ENCODE data around the gene C2orf15. TPM values are rescaled to one million over a fixed set of nuclear protein-coding genes. Genes with fewer than 3 reads are reported as not detected.

The C2orf15 gene
- not detected for polyA plus RNA-seq (2012; ENCODE audit: insufficient read depth, insufficient read length, low read depth)

- TF ChIP-seq CTCF (IDR thresholded peaks at IDR 0.05; ENCODE audit: low read depth, low read length) = no peak
- H3K4me1 ChIP-seq = no peaks in the 10 kb centered on the region
- no peaks in the 10 kb centered on the region for H3K36me3 ChIP-seq
- no peaks in the 10 kb centered on the region for H3K9me3 ChIP-seq
- peaks cover 12% of the 10 kb centered on the region for H3K27me3 ChIP-seq
- H3K4me3 ChIP-seq (ENCODE audit: low read depth, low read length) = peak within 1 kb of the TSS; percentile 69
- peak; percentile 86 for DNase-seq
These were observed at the start of gene C2orf15 for GRCh38 chr2:99141110-99142108. C2orf15 (plus strand) TSS chr2:99141707; CDS start chr2:99150559, 8,852 bp downstream.

GRCh38 chr2:99096728-99097127 lies 44.8 kb upstream of the C2orf15 start:
- H3K36me3 ChIP-seq = no peaks in the 10 kb centered on the region
- H3K9me3 ChIP-seq = no peaks in the 10 kb centered on the region
- H3K4me1 ChIP-seq = no peaks in the 10 kb centered on the region
- no peak for DNase-seq
- no peaks in the 10 kb centered on the region for H3K27me3 ChIP-seq
- TF ChIP-seq CTCF (IDR thresholded peaks at IDR 0.05; ENCODE audit: low read depth, low read length) = no peak
- H3K4me3 ChIP-seq (ENCODE audit: low read depth, low read length) = no peak overlapping the region

GRCh38 chr2:99101697-99102096 lies 39.8 kb upstream of the C2orf15 start:
- Histone ChIP-seq H3K4me3 (ENCODE audit: low read depth, low read length) (no peak overlapping the region), H3K9me3 (no peaks in the 10 kb centered on the region), H3K27me3 (no peaks in the 10 kb centered on the region), H3K4me1 (no peaks in the 10 kb centered on the region), H3K36me3 (no peaks in the 10 kb centered on the region)
- no peak for TF ChIP-seq CTCF (IDR thresholded peaks at IDR 0.05; ENCODE audit: low read depth, low read length)
- no peak for DNase-seq

GRCh38 chr2:99104006-99104405 lies 37.5 kb upstream of the C2orf15 start:
- no peak overlapping the region for H3K4me3 ChIP-seq (ENCODE audit: low read depth, low read length)
- H3K9me3 ChIP-seq = no peaks in the 10 kb centered on the region
- no peak for TF ChIP-seq CTCF (IDR thresholded peaks at IDR 0.05; ENCODE audit: low read depth, low read length)
- H3K36me3 ChIP-seq = no peaks in the 10 kb centered on the region
- no peaks in the 10 kb centered on the region for H3K27me3 ChIP-seq
- H3K4me1 ChIP-seq = no peaks in the 10 kb centered on the region
- DNase-seq = no peak

- H3K9me3 ChIP-seq = no peaks in the 10 kb centered on the region
- DNase-seq = no peak
- TF ChIP-seq CTCF (IDR thresholded peaks at IDR 0.05; ENCODE audit: low read depth, low read length) = no peak
These were observed 34.6 kb upstream of the C2orf15 start for GRCh38 chr2:99106913-99107312.

GRCh38 chr2:99111236-99111635 lies 30.3 kb upstream of the C2orf15 start:
- no peak overlapping the region for H3K4me3 ChIP-seq (ENCODE audit: low read depth, low read length)
- H3K36me3 ChIP-seq = no peaks in the 10 kb centered on the region
- TF ChIP-seq CTCF (IDR thresholded peaks at IDR 0.05; ENCODE audit: low read depth, low read length) = no peak
- DNase-seq = no peak
- H3K9me3 ChIP-seq = no peaks in the 10 kb centered on the region
- no peaks in the 10 kb centered on the region; the same call in 1 of the 2 replicates for H3K27me3 ChIP-seq
- no peaks in the 10 kb centered on the region for H3K4me1 ChIP-seq

More at GRCh38 chr2:99106913-99107312, 34.6 kb upstream of the C2orf15 start:
- Histone ChIP-seq H3K36me3 (no peaks in the 10 kb centered on the region), H3K4me3 (ENCODE audit: low read depth, low read length) (no peak overlapping the region), H3K27me3 (no peaks in the 10 kb centered on the region), H3K4me1 (no peaks in the 10 kb centered on the region)

Data from BE2C (cell line).